ENCODE results near the gene TRIM36.

Gene TRIM36

GRCh38 chr5:115169487-115170133 is at the start of gene TRIM36:
Gene TRIM36 (minus strand): TSS chr5:115169908. CDS start chr5:115169634, 274 bp downstream.
- DNase-seq = peak; percentile 89

- DNase-seq = no peak
Measured at GRCh38 chr5:115214541-115214940, 44.8 kb upstream of the TRIM36 start.

- DNase-seq = peak; percentile 67
Measured at GRCh38 chr5:115209279-115209678, 39.6 kb upstream of the TRIM36 start.

GRCh38 chr5:115202952-115203351 is 33.2 kb upstream of the TRIM36 start:
- no peak for DNase-seq

- no peak for DNase-seq
Measured at GRCh38 chr5:115196161-115196560, 26.5 kb upstream of the TRIM36 start.

DNA sequence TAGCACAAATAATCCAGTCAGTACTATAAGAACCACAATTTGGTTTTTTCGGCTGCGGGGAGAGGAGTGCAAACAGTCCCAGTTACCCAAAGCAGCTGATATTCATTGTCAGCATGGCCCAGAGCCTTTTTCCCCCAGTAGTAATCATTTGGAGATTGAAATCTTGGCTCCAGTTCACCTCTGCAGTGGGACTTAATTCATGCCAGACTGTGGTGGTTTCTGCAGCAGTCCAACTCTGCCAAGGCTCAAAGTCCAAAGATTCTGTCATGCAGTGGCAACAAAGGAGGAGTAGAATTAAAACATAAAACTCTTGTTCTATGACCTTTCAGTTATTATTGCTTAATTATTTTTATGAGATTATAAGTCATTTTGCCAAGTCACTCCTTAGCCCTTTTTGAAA is 25.0 kb upstream of the TRIM36 start:
- no peak for DNase-seq

DNA sequence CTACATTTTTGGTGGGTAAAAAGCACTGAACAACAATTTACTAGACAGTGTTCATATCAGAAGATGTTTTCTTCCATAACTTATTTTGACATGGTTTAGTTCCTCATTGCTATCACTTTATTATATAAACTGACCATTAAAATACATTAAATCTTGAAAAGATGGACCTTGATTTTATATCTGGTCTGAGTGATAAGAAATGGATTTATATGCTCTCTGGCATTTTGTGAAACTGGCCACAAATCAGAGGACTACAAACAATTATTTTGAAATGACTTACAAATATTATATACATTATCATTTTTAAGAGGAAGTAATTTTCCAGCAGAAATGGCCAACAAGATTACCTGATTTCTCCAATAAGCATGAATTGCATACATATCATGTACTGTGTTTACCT is 23.6 kb upstream of the TRIM36 start:
- no peak for DNase-seq

- no peak for DNase-seq
Measured at GRCh38 chr5:115192098-115192497, 22.4 kb upstream of the TRIM36 start.

GRCh38 chr5:115191474-115192031 is 21.8 kb upstream of the TRIM36 start:
- no peak for DNase-seq

DNA sequence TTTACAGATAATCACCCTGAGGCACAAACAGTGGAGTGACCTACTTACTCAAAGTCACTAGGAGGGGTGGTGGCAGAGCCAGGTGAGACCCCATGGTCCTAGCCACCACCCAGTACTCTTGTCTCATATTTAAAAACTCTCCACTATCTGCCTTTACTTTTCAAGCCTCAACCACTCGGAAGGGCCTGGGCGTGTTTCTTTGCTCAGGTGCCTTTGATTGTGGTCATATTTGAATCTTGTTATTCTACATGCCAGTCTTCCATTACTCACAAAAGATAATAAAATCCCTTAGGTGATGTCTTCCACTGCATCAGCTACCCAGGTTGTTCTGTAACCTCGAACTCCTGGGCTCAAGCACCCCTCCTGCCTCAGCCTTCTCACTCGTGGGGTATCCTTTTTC is 20.7 kb upstream of the TRIM36 start:
- no peak for DNase-seq

- no peak for DNase-seq
Measured at GRCh38 chr5:115189866-115190265, 20.2 kb upstream of the TRIM36 start.

- DNase-seq = no peak
Measured at GRCh38 chr5:115186794-115187193, 17.1 kb upstream of the TRIM36 start.

DNA sequence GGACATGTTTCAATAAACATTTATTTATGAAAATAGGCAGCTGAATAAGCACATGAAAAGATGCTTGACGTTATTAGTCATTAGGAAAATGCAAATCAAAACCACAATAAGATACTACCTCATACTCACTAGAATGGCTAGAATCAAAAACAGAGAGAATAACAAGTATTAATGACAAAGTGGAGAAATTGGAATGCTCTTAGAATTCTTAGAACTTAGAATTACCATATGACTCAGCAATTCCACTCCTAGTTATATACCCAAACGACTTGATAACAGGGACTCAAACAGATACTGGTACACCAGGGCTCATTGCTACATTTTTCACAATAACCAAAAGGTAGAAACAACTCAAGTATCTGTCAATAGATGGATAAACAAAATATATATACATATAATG is 15.1 kb upstream of the TRIM36 start:
- no peak for DNase-seq

DNA sequence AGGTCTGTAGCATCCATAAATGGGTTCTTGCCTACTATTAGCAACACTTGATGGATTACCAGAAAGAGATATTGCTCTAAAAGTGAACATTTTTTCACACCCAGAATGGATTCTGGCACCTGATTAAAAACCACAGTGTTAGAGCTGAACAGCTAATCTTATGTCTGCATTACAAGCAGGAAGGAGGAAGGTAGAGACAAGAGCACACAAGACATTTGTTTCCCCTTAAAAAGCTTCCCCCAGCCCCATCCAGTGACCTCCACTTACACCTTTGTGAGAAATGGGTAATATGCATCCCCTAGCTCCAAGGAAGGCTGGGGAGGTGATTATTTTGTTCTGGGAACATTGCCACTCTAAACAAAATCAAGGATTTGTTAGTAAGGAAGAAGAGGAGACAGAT is 12.0 kb upstream of the TRIM36 start:
- no peak for DNase-seq

GRCh38 chr5:115180165-115180709 is 10.5 kb upstream of the TRIM36 start:
- no peak for DNase-seq

DNA sequence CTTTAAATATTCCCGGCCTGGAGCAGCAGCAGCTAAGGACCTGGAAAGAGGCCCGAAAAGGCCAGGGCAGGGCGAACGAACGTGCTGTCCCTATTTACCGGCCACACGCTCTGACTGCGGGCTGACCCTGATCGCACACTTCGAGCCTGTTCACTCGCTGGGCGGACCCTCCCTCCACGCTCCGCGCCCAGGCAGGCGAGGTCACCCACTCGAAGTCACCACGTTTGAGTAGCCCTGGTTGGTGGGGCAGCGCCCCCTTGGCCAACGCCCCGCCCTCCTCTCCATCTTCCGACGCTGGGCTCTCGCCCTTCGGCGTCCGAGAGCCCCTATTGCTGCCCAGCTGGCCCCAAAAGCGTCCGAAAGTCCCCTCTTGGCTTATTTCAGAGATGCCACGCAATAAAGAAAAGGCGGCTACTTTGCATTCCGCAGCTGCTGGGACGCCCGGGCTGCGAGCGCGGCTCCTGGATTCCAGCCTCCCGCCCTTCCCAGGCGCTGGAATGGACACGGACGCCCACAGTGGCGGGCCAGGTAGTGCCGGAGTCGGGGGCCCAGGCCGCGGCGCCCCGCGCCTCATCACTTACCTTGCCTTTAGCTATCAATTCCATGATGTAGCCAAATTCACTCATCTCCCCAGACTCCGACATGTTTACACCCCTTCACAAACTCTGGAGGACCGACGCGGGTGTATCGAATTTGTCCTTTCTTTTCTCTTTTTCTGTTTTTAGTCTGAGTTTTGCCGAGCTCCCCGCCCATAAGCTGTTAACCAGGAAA is 9.9 kb upstream of the TRIM36 start:
- DNase-seq = no peak

- DNase-seq = no peak
Measured at GRCh38 chr5:115179030-115179393, 9.3 kb upstream of the TRIM36 start.

DNA sequence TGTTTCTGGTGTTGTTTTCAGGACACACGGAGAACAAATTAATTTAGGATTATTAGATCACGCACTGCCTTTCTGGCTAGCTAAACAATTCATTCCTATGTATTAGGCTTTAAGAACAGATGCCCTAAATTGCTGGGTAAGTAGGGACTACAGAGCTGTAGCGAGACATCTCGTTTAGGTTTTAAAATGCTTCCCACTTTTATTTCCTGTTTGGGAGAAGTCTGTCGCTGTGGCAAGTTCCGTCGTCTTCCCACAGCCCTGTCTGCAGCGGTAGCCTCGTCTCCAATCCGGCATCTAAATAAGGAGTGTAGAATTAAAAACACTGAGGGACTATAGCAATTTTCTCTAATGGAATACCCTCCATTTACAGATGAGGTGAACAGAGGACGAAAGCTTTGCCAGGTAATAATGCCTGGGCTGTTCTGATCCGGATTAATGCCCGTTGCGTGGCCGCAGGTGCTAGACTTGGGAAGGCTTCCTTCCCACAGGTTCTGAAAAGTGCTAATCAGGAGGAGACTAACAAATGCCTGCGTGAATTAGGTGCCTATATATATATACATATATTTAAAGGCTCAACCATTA is 1.3 kb upstream of the TRIM36 start:
- no peak for DNase-seq

DNA sequence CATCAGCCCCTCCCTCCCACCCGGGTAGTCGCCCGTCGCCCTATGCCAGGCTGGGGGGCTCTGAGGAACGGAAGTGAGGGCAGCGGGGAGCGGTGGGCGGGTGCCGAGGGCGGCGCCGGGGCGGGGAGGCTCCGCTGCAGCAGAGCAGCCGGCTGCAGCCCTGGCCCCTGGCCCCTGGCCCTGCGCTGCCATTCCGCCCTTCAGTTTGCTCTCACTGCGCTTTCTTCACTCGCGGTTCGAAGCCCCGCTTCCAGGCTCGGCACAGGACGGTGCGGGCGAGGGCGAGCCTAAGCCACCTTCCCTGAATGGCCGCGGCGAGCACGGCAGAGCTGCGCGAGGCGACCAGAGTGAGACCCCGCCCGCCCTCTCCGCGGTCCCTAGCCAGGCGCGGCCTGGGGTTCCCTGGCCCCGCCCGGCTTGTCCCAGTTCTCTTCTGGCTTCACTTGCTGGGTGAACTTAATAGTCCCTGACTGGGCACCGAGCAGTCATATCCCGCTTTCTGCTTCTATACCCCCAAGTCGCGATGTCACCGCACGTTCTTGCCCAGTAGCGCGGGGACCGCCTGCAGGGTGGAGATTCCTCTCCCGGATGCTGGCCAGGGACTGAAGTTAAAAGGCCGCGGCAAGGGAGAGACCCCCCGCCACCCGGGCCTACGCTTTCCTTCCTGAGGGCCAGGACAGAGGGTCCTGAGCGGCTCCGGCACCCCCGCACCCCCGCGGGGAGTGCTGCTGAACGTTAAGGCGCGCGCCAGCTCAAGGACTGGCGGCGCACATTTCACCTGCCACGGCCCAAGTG is 623 bp upstream of the TRIM36 start:
- no peak for DNase-seq

- DNase-seq = no peak
Measured at GRCh38 chr5:115168829-115169486, 750 bp downstream of the TRIM36 start.

DNA sequence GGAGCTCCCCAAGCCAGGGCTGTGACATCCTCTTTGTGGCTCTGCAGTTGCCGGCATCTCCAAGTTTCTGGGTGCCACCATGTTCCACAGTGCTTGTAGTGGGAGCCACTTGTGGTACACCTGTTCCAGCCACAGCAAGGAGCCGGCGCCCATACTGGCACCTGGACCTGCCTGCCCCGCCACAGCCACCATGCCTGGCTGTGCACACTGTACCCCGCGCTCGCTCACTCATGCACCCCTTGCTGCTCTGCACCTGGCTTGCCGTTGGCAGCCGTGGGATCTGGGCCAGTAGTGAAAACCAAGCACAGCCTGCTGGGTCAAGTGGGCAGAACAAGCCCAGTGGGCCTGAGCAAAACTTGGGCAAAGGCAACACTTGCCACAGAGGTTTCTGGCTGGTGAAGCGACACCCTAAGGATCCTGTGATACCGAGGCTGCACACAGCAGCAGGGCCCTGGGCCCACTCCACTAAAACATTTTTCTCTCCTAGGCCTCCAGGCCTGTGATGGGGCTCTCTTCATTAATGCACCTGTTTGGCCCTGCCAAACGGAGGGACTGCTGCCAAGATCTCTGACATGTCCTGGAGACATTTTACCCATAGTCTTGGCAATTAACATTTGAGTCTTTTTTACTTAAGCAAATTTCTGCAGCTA is 2.8 kb downstream of the TRIM36 start:
- no peak for DNase-seq

DNA sequence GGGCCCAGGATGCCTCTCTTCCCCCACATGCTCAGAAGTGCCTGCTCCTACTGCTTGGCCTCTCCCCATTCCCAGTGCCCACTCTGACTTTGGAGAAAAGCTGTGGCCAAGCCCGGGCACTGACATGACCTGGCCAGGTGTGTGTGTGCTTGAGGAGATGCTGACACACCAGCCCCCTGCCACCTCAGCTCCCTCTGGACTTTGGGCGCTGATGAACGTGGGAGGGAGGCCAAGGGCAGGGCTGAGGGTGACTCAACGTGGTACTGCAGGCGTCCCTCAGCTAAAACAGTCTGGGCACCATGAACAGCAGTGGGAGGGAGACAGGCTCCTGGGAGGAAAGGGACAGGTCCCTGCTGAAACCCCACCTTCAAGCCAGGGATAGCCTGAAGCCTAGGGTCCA is 3.9 kb downstream of the TRIM36 start:
- DNase-seq = no peak
